HG03571 (cell line): ENCODE data around the gene DUSP28.

ENCODE experiments used
- ATAC-seq: cut with Tn5 transposase; IDR thresholded peaks from one replicate; pipeline ENCODE4 v1.9.1; 2021; ENCODE audit not compliant: unreplicated experiment

The DUSP28 gene

DNA sequence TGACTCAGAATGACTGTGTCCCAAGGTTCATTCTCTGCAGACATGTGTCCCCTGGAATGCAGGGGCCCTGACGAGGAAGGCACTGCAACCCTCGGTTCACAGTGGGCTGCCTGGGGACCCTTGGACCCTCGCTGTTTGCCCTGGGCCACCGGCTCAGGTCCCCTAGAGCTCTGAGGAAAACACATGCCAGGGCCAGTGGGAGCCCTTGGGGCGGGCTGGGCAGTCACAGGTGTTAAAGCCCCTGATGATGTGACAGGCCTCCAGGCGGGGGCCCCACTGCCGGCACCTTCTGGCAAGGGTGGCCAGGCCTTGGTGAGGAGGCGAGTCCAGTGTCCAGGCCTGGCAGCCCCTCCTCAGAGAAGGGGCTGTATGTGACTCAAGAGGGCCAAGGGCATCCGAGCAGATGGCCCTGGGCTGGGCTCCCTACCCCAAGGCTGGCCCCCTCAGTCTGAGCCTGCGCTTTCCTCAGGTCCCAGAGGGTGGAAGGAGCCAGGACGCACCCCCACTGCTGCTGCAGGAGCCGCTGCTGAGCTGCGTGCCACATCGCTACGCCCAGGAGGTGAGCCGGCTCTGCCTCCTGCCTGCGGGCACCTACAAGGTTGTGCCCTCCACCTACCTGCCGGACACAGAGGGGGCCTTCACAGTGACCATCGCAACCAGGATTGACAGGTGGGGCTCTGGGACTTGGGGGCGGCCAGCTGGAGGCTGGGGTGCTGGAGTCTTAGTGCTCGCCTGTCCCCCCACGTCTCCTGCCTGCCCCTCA, 37.4 kb downstream of the DUSP28 start:
- no peak for ATAC-seq

DNA sequence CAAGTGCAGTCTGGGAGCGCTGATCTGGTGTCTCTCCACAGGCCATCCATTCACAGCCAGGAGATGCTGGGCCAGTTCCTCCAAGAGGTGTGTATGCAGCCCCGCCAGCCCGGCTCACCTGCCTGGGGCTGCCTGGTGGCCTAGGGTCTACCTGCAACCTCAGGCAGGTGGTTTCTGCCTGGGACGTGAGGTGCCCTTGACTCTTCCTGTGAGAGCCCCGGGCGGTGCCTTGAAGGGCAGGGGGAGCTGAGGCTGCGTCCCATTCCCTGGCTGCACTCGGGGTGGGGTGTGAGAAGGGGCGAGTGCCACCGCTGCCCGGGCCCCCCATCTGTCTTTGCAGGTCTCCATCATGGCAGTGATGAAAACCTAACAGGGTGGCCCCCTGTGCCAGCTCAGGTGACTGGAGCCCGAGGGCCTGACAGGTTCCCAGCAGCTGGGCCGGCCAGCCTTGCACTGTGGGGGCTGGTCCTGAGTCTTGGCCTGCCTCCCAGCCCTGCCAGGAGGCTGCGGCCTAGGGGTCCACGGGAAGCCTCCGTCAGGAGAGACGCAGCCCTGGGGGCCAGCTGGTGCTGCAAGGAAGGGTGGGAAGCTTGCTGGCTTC, 38.3 kb downstream of the DUSP28 start:
- no peak for ATAC-seq

DNA sequence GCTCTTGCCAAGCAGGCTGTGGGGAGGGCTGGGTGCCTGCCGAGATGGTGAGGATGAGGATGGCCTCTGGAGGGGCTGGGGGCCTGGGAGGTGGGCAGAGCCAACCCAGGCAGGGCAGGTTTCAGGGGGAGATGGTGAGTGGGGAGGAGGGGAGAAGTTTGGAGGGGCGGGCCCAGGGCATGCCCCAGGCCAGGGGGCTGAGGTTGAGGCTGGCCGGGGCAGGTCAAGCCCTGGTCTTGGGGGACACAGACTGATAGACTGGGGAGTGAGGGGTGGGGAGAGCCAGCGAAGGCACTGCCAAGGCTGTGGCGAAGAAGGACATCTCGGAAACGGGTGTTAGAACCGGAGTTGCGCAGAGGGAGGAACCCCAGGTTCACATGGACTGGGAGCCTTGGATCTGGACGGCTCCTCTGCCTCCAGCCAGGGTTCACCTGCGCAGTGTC, 39.0 kb downstream of the DUSP28 start:
- no peak for ATAC-seq

DNA sequence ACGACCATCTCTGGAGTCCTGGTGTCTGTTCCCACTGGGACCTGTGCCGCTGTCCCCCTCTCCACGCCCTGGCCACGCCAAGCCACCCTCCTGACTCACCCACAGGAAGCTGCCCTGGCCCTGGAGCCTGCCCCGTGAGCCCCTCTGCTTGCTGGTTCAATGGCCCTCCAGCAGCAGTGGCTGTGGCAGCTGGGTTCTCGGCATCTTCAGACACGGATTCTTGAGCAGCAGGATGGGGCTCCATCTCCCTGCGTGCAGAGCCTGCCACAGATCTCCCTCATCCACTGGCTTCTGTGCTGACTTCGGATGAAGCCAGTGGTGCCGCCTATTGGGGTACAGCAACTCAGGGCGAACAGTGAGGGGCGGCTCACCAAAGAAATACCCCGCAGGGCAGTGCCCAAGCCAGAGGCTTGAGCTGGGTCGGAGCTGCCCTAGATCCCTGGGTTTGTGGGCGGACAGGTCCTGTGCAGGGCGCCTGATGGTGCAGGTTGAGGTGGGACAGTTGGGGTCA, 40.3 kb downstream of the DUSP28 start:
- no peak for ATAC-seq

DNA sequence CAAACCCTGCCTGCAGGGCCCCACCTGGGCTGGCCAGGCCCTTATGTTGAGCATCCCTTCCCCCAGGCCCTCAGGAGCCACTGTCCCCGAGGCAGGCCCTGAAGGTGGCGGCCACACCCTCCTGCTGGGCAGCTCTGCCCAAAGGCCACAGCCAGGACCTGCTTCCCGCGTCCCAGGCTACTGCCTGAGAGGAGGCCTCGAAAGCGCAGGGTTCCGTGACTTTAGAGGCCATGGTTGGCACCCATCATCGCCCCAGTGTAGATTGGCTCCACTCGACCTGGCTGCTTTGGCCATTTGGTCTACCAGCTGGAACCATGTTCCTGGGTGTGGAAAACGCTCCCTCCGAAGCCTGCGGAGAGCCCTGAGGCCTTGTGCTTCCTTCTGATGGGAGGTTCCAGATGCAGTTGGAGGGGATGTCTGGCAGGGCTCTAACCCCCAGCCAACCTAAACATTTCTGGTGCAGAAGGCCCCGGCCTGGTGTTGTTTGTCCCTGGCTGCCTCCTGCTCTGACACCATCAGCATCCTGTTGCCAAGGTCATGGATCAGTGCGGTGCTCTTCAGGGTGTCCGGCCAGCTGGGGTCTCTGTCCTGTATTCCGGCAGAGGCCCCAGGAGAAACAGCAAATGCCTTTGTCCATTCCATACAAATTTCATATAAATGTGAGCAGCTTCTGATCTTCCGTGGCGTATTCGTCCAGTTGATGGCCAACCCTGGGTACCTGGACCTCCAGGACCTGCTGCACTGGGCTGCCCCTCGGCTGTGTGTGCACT, 41.1 kb downstream of the DUSP28 start:
- no peak for ATAC-seq

DNA sequence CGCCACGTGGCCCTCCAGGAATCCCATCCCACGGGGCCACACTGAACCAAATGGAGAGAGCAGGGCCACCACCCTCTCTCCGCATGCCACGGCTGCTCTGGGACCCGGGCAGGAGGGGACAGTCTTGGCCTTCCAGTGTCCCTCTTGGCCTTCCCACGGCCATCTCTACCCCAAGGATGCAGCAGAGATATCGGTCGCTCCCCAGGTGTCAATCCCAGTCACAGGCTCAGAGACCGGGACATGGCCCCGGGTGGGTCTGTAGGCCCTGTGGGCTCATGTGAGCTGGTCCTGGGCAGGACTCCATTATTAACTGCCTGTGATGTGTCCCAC, 41.6 kb downstream of the DUSP28 start:
- ATAC-seq, result no peak

DNA sequence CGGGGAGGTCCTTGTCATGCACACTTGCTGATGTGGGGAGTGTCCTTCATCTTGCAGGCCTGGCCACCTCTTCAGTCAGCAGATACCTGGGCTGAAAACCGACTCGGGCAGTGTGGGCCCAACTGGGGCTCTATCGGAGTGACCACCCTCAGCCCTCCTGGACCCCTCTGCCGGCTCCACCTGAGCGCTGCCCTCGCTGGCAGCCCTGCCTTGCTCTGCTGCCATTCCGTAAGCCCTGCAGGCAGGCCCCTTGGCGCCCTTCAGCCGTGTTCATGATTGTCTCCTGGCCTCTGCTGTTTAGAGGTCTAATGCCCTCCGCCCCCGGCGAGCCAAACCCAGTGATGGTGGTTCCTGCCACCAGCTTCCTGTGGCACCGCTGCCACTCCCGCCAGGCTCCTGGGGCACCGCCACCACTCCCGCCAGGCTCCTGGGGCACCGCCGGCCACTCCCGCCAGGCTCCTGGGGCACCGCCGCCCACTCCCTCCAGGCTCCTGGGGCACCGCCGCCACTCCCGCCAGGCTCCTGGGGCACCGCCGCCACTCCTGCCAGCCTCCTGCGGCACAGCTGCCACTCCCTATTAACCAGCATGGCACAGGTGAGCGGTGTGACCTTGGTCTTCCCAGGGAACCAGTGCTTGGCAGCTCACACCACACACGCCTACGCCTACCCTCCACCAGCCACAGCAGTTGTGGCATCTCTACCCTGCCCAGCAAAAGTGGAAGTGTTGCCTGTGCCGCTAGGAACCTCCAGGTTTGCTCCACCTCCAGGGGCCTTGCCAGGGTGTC, 42.3 kb downstream of the DUSP28 start:
- ATAC-seq, result no peak

DNA sequence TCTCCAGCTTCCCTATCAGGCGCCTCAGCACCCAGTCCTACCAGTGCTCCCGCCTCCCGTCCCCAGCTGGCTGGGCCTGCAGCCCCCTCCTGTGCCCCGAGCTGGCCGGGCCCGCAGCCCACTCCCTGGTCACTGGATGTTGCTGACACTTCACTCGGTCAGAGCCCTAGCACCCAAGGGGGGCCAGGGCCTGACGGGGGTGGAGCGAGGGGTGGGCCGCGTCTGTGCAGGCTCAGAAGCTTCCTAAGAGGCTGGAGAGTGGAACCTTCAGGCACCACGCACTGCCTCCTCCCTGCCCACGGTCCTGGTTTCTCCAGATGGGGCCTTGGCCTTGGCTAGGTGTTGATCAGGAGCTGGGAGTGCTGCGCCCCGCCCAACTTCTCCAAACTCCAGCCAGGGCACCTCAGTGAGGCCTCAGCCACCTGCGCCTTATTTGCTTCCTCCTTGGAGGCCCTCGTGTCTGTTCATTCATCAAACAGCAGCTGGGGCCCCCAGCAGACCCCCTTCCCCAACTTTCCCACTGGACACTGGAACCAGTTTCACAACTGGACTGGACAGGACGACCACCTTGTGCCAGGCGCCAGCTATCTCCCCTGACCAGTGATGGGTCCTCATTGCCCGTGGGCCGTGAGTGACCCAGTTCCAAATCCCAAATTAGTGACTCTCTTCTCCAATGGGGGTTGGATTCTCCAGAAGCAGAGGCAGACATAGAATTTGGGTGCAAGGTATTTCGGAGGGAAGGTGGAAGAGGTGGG, 43.1 kb downstream of the DUSP28 start:
- ATAC-seq, result no peak

DNA sequence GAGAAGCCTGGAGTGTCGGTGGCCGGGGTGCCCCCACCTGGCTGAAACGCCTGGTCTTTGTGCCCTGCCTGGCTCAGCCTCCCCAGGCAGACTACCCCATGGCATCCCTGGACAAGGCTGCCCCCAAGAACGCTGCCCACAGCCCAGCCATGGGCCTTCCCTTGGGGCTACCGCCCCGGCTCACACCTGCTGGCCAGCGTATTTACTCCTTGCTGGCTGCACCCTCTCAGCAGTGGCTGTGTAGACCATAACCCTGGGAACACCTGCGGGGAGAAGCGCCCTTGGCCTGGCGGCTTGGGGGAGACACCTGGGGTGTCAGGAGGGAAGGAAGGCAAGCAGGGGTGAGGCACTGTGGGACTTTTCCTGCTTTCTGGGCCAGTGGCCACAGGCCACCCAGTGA, 43.7 kb downstream of the DUSP28 start:
- ATAC-seq, result no peak

DNA sequence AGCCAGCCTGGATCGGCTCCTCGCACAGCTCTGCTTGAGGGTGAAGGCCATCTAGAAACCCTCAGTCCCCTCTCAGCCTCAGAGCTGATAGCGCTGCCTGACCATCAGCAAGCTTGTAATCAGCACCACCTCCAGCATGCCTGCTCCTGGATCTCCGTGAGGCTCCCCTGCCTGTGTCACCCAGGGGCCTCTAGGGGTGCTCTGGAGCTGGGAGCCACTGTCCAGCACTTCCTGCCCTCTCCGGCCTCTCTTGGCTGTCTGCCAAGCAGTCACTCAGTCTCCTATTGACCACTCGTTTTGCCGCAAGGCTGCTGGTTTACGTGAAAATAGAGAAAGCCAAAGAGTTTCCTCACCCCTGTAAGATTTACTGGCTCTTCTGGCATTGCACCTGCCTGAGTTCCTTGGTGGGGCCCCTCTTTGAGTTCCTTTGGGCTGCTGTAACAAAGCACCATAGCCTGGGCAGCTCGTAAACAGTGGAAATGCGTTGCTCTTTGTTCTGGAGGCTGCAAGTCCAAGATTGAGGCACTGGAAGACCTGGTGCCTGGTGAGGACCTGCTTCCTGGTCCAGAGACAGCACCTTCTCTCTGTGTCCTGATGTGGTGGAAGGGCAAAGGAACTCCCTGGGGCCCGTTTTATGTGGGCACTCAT, 44.3 kb downstream of the DUSP28 start:
- no peak for ATAC-seq

DNA sequence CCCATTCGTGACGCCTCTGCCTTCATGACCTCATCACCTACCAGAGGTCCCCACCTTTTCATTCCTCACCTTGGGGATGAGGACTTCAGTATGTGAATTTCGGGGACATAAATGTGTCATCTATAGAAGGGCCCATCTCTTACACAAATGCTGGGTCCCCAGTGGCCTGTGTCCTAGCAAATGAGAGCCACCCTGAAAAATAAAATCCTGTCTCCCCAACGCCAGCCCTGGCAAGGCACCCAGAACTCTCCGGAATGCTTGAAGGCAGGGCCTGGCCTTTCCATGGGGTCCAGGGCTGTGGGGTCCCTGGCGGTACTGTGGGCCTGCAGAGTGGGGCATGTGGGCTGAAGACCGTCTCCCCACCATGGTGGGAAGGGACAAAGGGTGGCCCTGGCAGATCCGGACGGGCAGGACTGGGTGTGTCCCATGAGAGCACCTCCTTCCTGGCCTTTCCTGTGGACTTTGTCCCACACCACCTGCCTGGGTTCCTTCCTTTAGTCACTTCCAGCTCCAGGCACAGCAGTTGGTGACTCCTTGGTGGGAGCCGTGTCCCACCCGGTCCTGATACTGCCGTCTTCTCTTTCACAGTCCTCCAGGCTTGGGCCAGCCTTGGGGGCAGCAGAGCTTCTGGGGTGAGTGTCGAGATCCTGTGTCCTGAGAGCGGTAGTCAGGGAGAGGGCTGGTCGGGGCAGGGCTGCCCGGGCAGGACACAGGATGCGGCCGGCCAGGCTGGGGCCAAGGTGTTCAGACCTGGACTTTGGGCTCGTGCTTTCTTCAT, 45.0 kb downstream of the DUSP28 start:
- no peak for ATAC-seq

DNA sequence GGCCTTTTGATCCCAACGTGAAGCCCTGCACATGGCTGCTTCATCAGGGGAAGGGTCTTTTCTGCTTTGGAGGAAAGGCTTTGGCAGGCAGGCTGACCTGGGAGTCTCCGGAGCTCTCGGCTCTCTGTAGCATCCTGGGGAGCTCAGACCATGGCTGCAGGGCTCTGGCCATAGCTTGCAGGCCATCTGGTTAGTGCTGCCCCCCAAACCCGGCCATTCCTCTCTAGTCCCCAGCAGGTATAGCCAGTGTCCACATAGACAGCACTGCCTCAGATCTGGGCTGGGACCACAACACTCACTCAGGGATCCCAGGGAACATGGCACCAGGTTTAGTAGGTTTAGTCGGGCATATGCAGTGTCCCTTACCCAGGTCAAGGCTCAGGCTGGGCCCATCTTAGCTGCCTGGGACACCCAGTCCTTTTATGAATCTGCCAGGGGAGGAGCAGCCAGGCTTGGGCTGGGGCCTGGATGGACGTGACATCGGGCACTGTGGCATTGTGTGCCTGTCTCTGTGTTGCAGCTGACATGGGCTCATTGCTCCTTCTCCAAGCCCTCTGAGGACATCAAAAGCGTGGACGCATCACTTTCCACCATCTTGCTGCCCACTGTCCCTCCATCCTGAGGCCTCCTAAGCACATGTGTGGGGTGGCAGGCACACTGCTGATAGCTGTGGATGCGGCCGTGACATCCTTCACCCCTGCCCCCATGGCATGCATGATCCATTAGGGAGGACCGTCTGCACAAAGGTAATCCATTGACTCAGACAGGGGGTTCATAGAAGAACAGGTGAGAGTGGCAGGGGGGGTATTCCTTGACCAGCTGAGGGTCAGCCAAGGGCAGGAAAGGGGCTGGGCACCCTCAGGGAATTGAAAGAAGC, 45.9 kb downstream of the DUSP28 start:
- no peak for ATAC-seq

DNA sequence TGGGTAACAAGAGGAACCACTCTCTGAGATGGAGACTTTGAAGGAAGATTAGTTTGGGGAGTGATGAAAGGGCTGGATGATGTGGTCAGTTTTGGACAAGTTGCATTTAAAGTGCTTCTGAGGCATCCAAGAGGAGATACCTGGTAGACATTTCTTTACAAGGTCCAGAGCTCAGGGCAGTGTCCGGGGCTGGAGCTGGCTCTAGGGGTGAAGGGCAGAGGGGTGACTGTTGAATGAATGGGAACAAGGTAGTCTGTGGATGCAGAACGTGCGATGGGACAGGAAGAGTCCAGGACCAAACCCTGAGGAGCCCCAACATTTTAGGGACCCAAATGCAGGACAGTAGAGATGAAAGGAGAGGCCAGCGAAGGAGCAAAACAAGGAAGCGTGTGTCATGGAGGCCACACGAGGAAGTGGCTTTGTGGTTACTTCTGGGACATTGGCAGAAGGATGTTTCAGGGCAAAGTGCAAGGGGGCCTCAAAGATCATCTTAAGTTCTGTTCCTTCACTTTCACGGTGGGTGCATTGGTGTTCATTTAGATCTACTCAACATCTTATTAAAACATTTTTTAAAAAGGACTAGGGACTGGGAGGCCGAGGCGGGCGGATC, 51.5 kb downstream of the DUSP28 start:
- no peak for ATAC-seq
